HG03354 (cell line): ENCODE measurements around the gene KCTD18.
A peak's percentile ranks its signal among the peaks of the same experiment; 100 is the strongest.

Source experiments
- ATAC-seq: cut with Tn5 transposase; IDR thresholded peaks from one replicate; pipeline ENCODE4 v1.9.1; 2021; ENCODE audit warnings: mild to moderate bottlenecking; ENCODE audit not compliant: unreplicated experiment, poor library complexity, severe bottlenecking

The KCTD18 gene

GRCh38 chr2:200509612-200510433 is at the start of gene KCTD18:
KCTD18 (minus strand) TSS chr2:200510068; CDS start chr2:200507016, 3,052 bp downstream.
- peak; percentile 99 for ATAC-seq

GRCh38 chr2:200540793-200541192 is 30.9 kb upstream of the KCTD18 start:
- ATAC-seq, result no peak

- no peak for ATAC-seq
Observed at GRCh38 chr2:200538139-200538538, 28.3 kb upstream of the KCTD18 start.

- ATAC-seq, result no peak
Observed at GRCh38 chr2:200534572-200534971, 24.7 kb upstream of the KCTD18 start.

GRCh38 chr2:200533754-200534153 is 23.9 kb upstream of the KCTD18 start:
- ATAC-seq, result no peak

GRCh38 chr2:200528228-200528627 is 18.4 kb upstream of the KCTD18 start:
- no peak for ATAC-seq

GRCh38 chr2:200525882-200526651 is 16.2 kb upstream of the KCTD18 start, which contains the start of gene SGO2:
SGO2 (plus strand) TSS chr2:200526207; CDS start chr2:200532976, 6,769 bp downstream.
- ATAC-seq, result peak; percentile 100

- ATAC-seq, result no peak
Observed at GRCh38 chr2:200525551-200525881, 15.6 kb upstream of the KCTD18 start.

GRCh38 chr2:200525066-200525465 is 15.2 kb upstream of the KCTD18 start:
- no peak for ATAC-seq

- ATAC-seq, result no peak
Observed at GRCh38 chr2:200523604-200524003, 13.7 kb upstream of the KCTD18 start.

GRCh38 chr2:200523158-200523557 is 13.3 kb upstream of the KCTD18 start:
- ATAC-seq, result no peak

- no peak for ATAC-seq
Observed at GRCh38 chr2:200515155-200515554, 5.3 kb upstream of the KCTD18 start.

GRCh38 chr2:200509235-200509611 is 645 bp downstream of the KCTD18 start:
- ATAC-seq, result peak; percentile 12

- ATAC-seq, result no peak
Observed at GRCh38 chr2:200507179-200507578, 2.7 kb downstream of the KCTD18 start.

GRCh38 chr2:200506679-200507078 is 3.2 kb downstream of the KCTD18 start:
- ATAC-seq, result no peak

- no peak for ATAC-seq
Observed at GRCh38 chr2:200502196-200502595, 7.7 kb downstream of the KCTD18 start.

- no peak for ATAC-seq
Observed at GRCh38 chr2:200498402-200499162, 11.3 kb downstream of the KCTD18 start.

GRCh38 chr2:200496696-200497095 is 13.2 kb downstream of the KCTD18 start:
- no peak for ATAC-seq

- ATAC-seq, result no peak
Observed at GRCh38 chr2:200494048-200494447, 15.8 kb downstream of the KCTD18 start.

GRCh38 chr2:200492656-200493055 is 17.2 kb downstream of the KCTD18 start:
- no peak for ATAC-seq
